Measurements from ENCODE around the gene DEFB112. TPM values are rescaled to one million over a fixed set of nuclear protein-coding genes. Genes with fewer than 3 reads are reported as not detected.

DEFB112 gene
- total RNA-seq, 1 experiment from 2014 or later: not detected

GRCh38 chr6:49995278-49995677 is 54.5 kb downstream of the DEFB112 start (continued):
- TF ChIP-seq FOXP4 (CRISPR knock-in tag; IDR thresholded peaks at IDR 0.05) (no peak), ZNF425 (CRISPR knock-in tag; conservative IDR thresholded peaks at IDR 0.05) (no peak), ZNF532 (CRISPR knock-in tag; IDR thresholded peaks at IDR 0.05; ENCODE audit: borderline replicate concordance) (no peak)

Other genes with a start within 250 kb of the DEFB112 start
- not detected in 3 replicates for gene CRISP1, start 183.4 kb downstream of the DEFB112 start, total RNA-seq (2021)
- gene DEFB114, start 85.8 kb downstream of the DEFB112 start, total RNA-seq (2021): not detected in 3 replicates
- not detected in 3 replicates for gene DEFB113, start 80.3 kb downstream of the DEFB112 start, total RNA-seq (2021)
- not detected in 3 replicates for gene DEFB110, start 27.9 kb downstream of the DEFB112 start, total RNA-seq (2021)